Epithelial cell of proximal tubule (primary cell): ENCODE measurements around the gene RAD51B. TPM values are rescaled to one million over a fixed set of nuclear protein-coding genes. Genes with fewer than 3 reads are reported as not detected.

Experiments
- DNase-seq: peaks from one replicate; pipeline ENCODE4 v3.0.0-alpha.2; 2011; ENCODE audit warnings: low read depth
- H3K4me3 ChIP-seq: 2 replicates; pipeline ENCODE4 v1.5.1; 2011; ENCODE audit warnings: low read depth, mild to moderate bottlenecking, low read length
- CTCF ChIP-seq: conservative IDR thresholded peaks from 2 replicates; pipeline ENCODE4 v1.5.1; 2012; ENCODE audit warnings: low read depth, mild to moderate bottlenecking, low read length
- total RNA-seq: library from RNA; depleted of rRNA; stranded (reverse); fragments of >200 nt; gene quantifications from 2 replicates; pipeline ENCODE4 v1.2.3, GENCODE V29; 2015

Gene RAD51B
- total RNA-seq, 1 donor from 2014 or later: 6.3 TPM

- no peak overlapping the region for H3K4me3 ChIP-seq
- DNase-seq: no peak
- TF ChIP-seq CTCF: no peak
Observed at GRCh38 chr14:68315081-68315480, 495.5 kb downstream of the RAD51B start.

GRCh38 chr14:68316078-68316868 is 496.7 kb downstream of the RAD51B start:
- TF ChIP-seq CTCF: no peak
- H3K4me3 ChIP-seq: no peak overlapping the region
- DNase-seq: no peak

- no peak for DNase-seq
- TF ChIP-seq CTCF: no peak
- no peak overlapping the region for H3K4me3 ChIP-seq
Observed at GRCh38 chr14:68317239-68317638, 497.7 kb downstream of the RAD51B start.

- DNase-seq: no peak
- H3K4me3 ChIP-seq: no peak overlapping the region
- no peak for TF ChIP-seq CTCF
Observed at GRCh38 chr14:68318828-68319227, 499.2 kb downstream of the RAD51B start.

- no peak overlapping the region for H3K4me3 ChIP-seq
- no peak for DNase-seq
- TF ChIP-seq CTCF: no peak
Observed at GRCh38 chr14:68320495-68320894, 500.9 kb downstream of the RAD51B start.

- no peak overlapping the region for H3K4me3 ChIP-seq
- no peak for DNase-seq
- no peak for TF ChIP-seq CTCF
Observed at GRCh38 chr14:68322940-68323620, 503.5 kb downstream of the RAD51B start.
